Measurements from ENCODE around the gene FTO. TPM values are rescaled to one million over a fixed set of nuclear protein-coding genes. Genes with fewer than 3 reads are reported as not detected.

FTO gene
- total RNA-seq, 1 experiment from 2014 or later: 57.4 TPM

- ChIA-PET CTCF (interaction anchor here (1.6 kb wide), 1 partner anchor 401 kb away, joined by 4 read pairs; no protein-coding TSS in a partner anchor), POLR2A (no interaction called here)
- TF ChIP-seq, protein P1, sequence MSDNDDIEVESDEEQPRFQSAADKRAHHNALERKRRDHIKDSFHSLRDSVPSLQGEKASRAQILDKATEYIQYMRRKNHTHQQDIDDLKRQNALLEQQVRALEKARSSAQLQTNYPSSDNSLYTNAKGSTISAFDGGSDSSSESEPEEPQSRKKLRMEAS (CRISPR knock-in tag; IDR thresholded peaks at IDR 0.05): no peak
- TF ChIP-seq, protein P2, sequence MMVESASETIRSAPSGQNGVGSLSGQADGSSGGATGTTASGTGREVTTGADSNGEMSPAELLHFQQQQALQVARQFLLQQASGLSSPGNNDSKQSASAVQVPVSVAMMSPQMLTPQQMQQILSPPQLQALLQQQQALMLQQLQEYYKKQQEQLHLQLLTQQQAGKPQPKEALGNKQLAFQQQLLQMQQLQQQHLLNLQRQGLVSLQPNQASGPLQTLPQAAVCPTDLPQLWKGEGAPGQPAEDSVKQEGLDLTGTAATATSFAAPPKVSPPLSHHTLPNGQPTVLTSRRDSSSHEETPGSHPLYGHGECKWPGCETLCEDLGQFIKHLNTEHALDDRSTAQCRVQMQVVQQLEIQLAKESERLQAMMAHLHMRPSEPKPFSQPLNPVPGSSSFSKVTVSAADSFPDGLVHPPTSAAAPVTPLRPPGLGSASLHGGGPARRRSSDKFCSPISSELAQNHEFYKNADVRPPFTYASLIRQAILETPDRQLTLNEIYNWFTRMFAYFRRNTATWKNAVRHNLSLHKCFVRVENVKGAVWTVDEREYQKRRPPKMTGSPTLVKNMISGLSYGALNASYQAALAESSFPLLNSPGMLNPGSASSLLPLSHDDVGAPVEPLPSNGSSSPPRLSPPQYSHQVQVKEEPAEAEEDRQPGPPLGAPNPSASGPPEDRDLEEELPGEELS (CRISPR knock-in tag; IDR thresholded peaks at IDR 0.05): no peak
- no peak for TF ChIP-seq SOX15 (CRISPR knock-in tag; IDR thresholded peaks at IDR 0.05)
- TF ChIP-seq CBFB (CRISPR knock-in tag; IDR thresholded peaks at IDR 0.05; ENCODE audit: low read depth): no peak
- TF ChIP-seq, protein P3, sequence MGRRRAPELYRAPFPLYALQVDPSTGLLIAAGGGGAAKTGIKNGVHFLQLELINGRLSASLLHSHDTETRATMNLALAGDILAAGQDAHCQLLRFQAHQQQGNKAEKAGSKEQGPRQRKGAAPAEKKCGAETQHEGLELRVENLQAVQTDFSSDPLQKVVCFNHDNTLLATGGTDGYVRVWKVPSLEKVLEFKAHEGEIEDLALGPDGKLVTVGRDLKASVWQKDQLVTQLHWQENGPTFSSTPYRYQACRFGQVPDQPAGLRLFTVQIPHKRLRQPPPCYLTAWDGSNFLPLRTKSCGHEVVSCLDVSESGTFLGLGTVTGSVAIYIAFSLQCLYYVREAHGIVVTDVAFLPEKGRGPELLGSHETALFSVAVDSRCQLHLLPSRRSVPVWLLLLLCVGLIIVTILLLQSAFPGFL (CRISPR knock-in tag; IDR thresholded peaks at IDR 0.05; ENCODE audit: borderline replicate concordance): no peak
- no peak for TF ChIP-seq FOXP1 (CRISPR knock-in tag; IDR thresholded peaks at IDR 0.05; ENCODE audit: borderline replicate concordance)
- no peak for TF ChIP-seq TCF7 (CRISPR knock-in tag; IDR thresholded peaks at IDR 0.05; ENCODE audit: low read depth)
- TF ChIP-seq TEAD4 (CRISPR knock-in tag; IDR thresholded peaks at IDR 0.05): no peak
- no peak for TF ChIP-seq ZNF416 (CRISPR knock-in tag; IDR thresholded peaks at IDR 0.05)
- TF ChIP-seq NR2C2 (CRISPR knock-in tag; IDR thresholded peaks at IDR 0.05): no peak
- no peaks in the 10 kb centered on the region for H3K9me3 Mint-ChIP-seq
- H3K4me3 Mint-ChIP-seq: no peak overlapping the region
- no peak overlapping the region for H3K27ac Mint-ChIP-seq
- no peak for ATAC-seq
- H3K27me3 Mint-ChIP-seq (ENCODE audit: low read depth): no peaks in the 10 kb centered on the region
- H3K36me3 Mint-ChIP-seq: no peaks in the 10 kb centered on the region
- 0 out of 2 replicates have a peak, but pooled peaks cover 6% of the 10 kb centered on the region for H3K4me1 Mint-ChIP-seq
- no peak for DNase-seq (ENCODE audit: low spot score)
Observed at GRCh38 chr16:53950677-53951076, 246.7 kb downstream of the FTO start.

- ChIA-PET POLR2A (no interaction called here), CTCF (no interaction called here)
- Mint-ChIP-seq H3K36me3 (no peaks in the 10 kb centered on the region), H3K4me1 (0 out of 2 replicates have a peak, but pooled peaks cover 6% of the 10 kb centered on the region), H3K27me3 (ENCODE audit: low read depth) (no peaks in the 10 kb centered on the region), H3K4me3 (no peak overlapping the region), H3K9me3 (no peaks in the 10 kb centered on the region), H3K27ac (no peak overlapping the region)
- ATAC-seq (no peak), DNase-seq (ENCODE audit: low spot score) (no peak)
- TF ChIP-seq, protein P4, sequence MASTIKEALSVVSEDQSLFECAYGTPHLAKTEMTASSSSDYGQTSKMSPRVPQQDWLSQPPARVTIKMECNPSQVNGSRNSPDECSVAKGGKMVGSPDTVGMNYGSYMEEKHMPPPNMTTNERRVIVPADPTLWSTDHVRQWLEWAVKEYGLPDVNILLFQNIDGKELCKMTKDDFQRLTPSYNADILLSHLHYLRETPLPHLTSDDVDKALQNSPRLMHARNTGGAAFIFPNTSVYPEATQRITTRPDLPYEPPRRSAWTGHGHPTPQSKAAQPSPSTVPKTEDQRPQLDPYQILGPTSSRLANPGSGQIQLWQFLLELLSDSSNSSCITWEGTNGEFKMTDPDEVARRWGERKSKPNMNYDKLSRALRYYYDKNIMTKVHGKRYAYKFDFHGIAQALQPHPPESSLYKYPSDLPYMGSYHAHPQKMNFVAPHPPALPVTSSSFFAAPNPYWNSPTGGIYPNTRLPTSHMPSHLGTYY (CRISPR knock-in tag; IDR thresholded peaks at IDR 0.05): no peak
- TF ChIP-seq STAT6 (CRISPR knock-in tag; conservative IDR thresholded peaks at IDR 0.05; ENCODE audit: low read depth): no peak
- TF ChIP-seq FOXP1 (CRISPR knock-in tag; IDR thresholded peaks at IDR 0.05; ENCODE audit: borderline replicate concordance): no peak
- no peak for TF ChIP-seq ZNF232 (CRISPR knock-in tag; IDR thresholded peaks at IDR 0.05)
- TF ChIP-seq E2F4 (CRISPR knock-in tag; IDR thresholded peaks at IDR 0.05; ENCODE audit: borderline replicate concordance, low read depth): no peak
- no peak for TF ChIP-seq IRF2 (CRISPR knock-in tag; IDR thresholded peaks at IDR 0.05; ENCODE audit: borderline replicate concordance, low read depth)
- no peak for TF ChIP-seq NR3C1 (CRISPR knock-in tag; conservative IDR thresholded peaks at IDR 0.05; ENCODE audit: low read depth)
- no peak for TF ChIP-seq NFATC4 (CRISPR knock-in tag; IDR thresholded peaks at IDR 0.05)
- TF ChIP-seq, protein P5, sequence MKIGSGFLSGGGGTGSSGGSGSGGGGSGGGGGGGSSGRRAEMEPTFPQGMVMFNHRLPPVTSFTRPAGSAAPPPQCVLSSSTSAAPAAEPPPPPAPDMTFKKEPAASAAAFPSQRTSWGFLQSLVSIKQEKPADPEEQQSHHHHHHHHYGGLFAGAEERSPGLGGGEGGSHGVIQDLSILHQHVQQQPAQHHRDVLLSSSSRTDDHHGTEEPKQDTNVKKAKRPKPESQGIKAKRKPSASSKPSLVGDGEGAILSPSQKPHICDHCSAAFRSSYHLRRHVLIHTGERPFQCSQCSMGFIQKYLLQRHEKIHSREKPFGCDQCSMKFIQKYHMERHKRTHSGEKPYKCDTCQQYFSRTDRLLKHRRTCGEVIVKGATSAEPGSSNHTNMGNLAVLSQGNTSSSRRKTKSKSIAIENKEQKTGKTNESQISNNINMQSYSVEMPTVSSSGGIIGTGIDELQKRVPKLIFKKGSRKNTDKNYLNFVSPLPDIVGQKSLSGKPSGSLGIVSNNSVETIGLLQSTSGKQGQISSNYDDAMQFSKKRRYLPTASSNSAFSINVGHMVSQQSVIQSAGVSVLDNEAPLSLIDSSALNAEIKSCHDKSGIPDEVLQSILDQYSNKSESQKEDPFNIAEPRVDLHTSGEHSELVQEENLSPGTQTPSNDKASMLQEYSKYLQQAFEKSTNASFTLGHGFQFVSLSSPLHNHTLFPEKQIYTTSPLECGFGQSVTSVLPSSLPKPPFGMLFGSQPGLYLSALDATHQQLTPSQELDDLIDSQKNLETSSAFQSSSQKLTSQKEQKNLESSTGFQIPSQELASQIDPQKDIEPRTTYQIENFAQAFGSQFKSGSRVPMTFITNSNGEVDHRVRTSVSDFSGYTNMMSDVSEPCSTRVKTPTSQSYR (CRISPR knock-in tag; IDR thresholded peaks at IDR 0.05): no peak
- TF ChIP-seq ZNF423 (CRISPR knock-in tag; IDR thresholded peaks at IDR 0.05): no peak
- TF ChIP-seq JAZF1 (CRISPR knock-in tag; IDR thresholded peaks at IDR 0.05): no peak
- TF ChIP-seq CREB1 (CRISPR knock-in tag; IDR thresholded peaks at IDR 0.05): no peak
Observed at GRCh38 chr16:53952215-53953208, 248.6 kb downstream of the FTO start.
